Activated CD4-positive, alpha-beta T cell treated with anti-CD3 and anti-CD28 coated beads, Interleukin-2, amount 10 ng/mL, durations not matched to agents 24 days and 14 days (primary cell): Measurements from ENCODE around the gene NHERF1. TPM values are rescaled to one million over a fixed set of nuclear protein-coding genes. Genes with fewer than 3 reads are reported as not detected.

Experiments
- DNase-seq: peaks from one replicate; pipeline ENCODE4 v3.0.0; 2022
- H3K27ac Mint-ChIP-seq: one replicate; pipeline ENCODE4 v1.8.0; 2022; ENCODE audit warnings: mild to moderate bottlenecking, mixed read lengths
- H3K27me3 Mint-ChIP-seq: one replicate; pipeline ENCODE4 v1.8.0; 2022; ENCODE audit warnings: mixed read lengths
- H3K36me3 Mint-ChIP-seq: one replicate; pipeline ENCODE4 v1.8.0; 2022; ENCODE audit warnings: low read depth, mild to moderate bottlenecking, mixed read lengths
- H3K4me1 Mint-ChIP-seq: one replicate; pipeline ENCODE4 v1.8.0; 2021; ENCODE audit warnings: mixed read lengths
- H3K4me3 Mint-ChIP-seq: one replicate; pipeline ENCODE4 v1.8.0; 2022; ENCODE audit warnings: mild to moderate bottlenecking, moderate library complexity, mixed read lengths
- H3K9me3 Mint-ChIP-seq: one replicate; pipeline ENCODE4 v1.8.0; 2021; ENCODE audit warnings: mixed read lengths
- intact Hi-C: fragments of 100-400 bp; cut with micrococcal nuclease; formaldehyde crosslinking; loops from one replicate; pipeline ENCODE4 v1.15.1; 2023
- total RNA-seq: library from RNA; stranded (reverse); gene quantifications from 2 replicates; pipeline ENCODE4 v1.2.3, GENCODE V29; 2022

Gene NHERF1
- total RNA-seq, 1 donor from 2014 or later = 134 TPM

DNA sequence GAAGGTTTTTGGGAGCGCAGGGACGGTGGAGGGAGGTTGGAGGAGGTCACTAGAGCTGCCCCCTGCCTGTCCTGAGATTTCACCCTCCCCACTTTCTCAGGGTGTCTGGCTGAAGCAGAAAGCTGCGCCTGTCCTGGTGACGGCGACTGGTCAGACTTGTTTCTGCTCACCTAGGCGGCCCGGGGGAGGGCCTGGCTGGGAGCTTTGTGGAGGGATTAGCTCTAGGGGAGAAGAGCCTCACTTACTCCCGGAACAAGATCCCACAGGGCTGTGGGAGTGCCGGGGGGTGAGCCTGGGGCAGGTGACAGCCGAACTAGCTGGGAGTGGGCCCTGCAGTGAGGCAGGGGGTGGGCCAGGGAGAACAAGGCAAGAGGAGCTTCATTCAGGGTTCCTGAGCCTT, 11.5 kb downstream of the NHERF1 start:
- Mint-ChIP-seq H3K4me1 (peaks cover 52% of the 10 kb centered on the region), H3K9me3 (no peaks in the 10 kb centered on the region), H3K36me3 (peaks cover under 1% of the 10 kb centered on the region), H3K4me3 (peak overlapping the region; percentile 74), H3K27ac (peak overlapping the region; percentile 78), H3K27me3 (no peaks in the 10 kb centered on the region)
- intact Hi-C loops = loop anchor here (1.0 to 2.0 kb wide), 2 partner anchors 9 to 17 kb away; no protein-coding TSS in a partner anchor
- no peak for DNase-seq

- intact Hi-C loops = no loop called here
- Mint-ChIP-seq H3K36me3 (peaks cover 2% of the 10 kb centered on the region), H3K4me1 (peaks cover 47% of the 10 kb centered on the region)
Measured at GRCh38 chr17:74760404-74761105, 12.1 kb downstream of the NHERF1 start.

DNA sequence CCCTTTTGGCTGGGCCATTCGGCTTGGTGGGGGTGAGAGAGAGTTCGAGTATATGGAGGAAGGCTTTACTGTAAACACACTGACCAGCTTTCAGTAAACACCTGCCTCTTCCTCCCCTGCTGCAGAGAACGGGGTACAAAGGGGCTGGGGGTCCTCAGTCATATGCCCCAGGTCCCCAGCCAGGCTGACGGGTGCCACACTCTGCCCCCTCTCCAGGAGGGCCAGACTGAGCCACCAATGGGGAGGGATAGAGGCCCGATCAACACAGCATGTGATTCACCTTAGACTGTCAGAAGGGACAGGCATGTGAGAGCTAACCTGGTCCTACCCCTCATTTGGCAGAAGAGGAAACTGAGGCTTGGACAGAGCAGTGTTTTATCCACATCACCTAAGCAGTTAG, 13.0 kb downstream of the NHERF1 start:
- H3K27ac Mint-ChIP-seq = no peak overlapping the region
- no peak for DNase-seq
- no peak overlapping the region for H3K4me3 Mint-ChIP-seq
- intact Hi-C loops = no loop called here
- H3K36me3 Mint-ChIP-seq = peaks cover 4% of the 10 kb centered on the region
- H3K9me3 Mint-ChIP-seq = no peaks in the 10 kb centered on the region
- no peaks in the 10 kb centered on the region for H3K27me3 Mint-ChIP-seq
- peaks cover 46% of the 10 kb centered on the region for H3K4me1 Mint-ChIP-seq

More at GRCh38 chr17:74760404-74761105, 12.1 kb downstream of the NHERF1 start:
- Mint-ChIP-seq H3K27me3 (no peaks in the 10 kb centered on the region), H3K9me3 (no peaks in the 10 kb centered on the region), H3K4me3 (no peak overlapping the region), H3K27ac (peak overlapping the region; percentile 48)
- no peak for DNase-seq

DNA sequence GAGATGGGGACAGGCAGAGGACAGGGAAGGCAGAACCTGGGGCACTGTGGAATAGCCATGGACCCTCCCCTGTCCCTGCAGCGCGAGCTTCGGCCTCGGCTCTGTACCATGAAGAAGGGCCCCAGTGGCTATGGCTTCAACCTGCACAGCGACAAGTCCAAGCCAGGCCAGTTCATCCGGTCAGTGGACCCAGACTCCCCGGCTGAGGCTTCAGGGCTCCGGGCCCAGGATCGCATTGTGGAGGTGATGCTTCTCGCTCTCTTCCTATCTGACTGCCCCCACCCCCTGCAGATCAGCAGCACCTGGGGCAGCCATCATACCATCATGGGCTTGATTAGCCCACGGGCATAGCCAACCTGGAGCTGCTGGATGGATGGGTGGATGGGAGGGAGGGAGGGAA, 13.5 kb downstream of the NHERF1 start:
- no peak overlapping the region for H3K4me3 Mint-ChIP-seq
- H3K27ac Mint-ChIP-seq = no peak overlapping the region
- H3K9me3 Mint-ChIP-seq = no peaks in the 10 kb centered on the region
- peaks cover 43% of the 10 kb centered on the region for H3K4me1 Mint-ChIP-seq
- DNase-seq = no peak
- H3K36me3 Mint-ChIP-seq = peaks cover 7% of the 10 kb centered on the region
- no peaks in the 10 kb centered on the region for H3K27me3 Mint-ChIP-seq
- intact Hi-C loops = no loop called here

DNA sequence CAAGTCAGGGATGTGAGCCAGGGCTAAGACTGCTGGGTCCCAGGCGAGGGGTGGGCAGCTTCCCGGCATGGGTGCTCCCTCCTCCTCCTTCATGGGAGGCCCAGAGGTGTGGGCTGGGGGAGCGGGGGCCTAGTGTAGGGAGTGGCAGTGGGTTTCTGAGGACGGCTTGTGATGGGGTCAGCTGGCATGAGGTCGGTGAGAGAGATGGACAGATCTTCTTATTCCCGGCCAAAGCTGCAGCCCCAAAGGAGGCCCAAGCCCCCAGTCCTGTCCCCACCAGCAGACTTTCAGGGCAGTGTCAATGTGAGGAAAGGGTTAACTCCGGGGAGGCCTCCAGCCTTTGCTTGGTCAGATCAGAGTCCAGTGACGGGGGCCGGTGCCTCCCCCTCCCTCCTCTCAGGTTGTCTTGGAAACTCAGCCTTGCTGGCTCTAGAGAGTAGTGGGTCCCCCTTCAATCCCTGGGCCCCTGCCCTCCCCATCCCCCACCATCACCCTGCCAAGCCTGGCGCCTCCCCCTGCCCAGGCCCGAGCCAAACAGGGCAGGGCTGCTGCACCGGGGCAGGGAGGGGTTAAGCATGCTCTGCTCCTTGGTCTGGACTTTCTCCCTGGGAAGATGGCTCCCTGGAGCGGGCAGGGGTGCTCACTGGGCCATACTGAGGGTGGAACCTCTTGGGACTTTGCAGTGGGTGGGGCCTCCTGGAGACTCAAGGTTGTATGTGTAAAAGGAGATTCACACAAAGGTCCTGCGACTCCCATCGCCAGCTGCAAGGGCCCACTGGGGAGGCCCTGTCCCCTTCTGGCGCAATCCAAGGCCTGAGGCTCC, 15.3 kb downstream of the NHERF1 start:
- no peak overlapping the region for H3K4me3 Mint-ChIP-seq
- peaks cover 15% of the 10 kb centered on the region for H3K36me3 Mint-ChIP-seq
- DNase-seq = no peak
- no peaks in the 10 kb centered on the region for H3K27me3 Mint-ChIP-seq
- peaks cover 30% of the 10 kb centered on the region for H3K4me1 Mint-ChIP-seq
- H3K9me3 Mint-ChIP-seq = no peaks in the 10 kb centered on the region
- intact Hi-C loops = no loop called here
- no peak overlapping the region for H3K27ac Mint-ChIP-seq

GRCh38 chr17:74764751-74765286, 16.4 kb downstream of the NHERF1 start:
- Mint-ChIP-seq H3K27ac (peak overlapping the region; percentile 29), H3K9me3 (no peaks in the 10 kb centered on the region), H3K36me3 (peaks cover 18% of the 10 kb centered on the region), H3K27me3 (no peaks in the 10 kb centered on the region), H3K4me3 (no peak overlapping the region), H3K4me1 (peaks cover 20% of the 10 kb centered on the region)
- intact Hi-C loops = no loop called here
- no peak for DNase-seq

GRCh38 chr17:74766413-74766812, 18.0 kb downstream of the NHERF1 start:
- Mint-ChIP-seq H3K9me3 (no peaks in the 10 kb centered on the region), H3K4me3 (no peak overlapping the region), H3K4me1 (peaks cover 17% of the 10 kb centered on the region), H3K27me3 (no peaks in the 10 kb centered on the region), H3K27ac (no peak overlapping the region), H3K36me3 (peaks cover 24% of the 10 kb centered on the region)
- intact Hi-C loops = no loop called here
- no peak for DNase-seq

DNA sequence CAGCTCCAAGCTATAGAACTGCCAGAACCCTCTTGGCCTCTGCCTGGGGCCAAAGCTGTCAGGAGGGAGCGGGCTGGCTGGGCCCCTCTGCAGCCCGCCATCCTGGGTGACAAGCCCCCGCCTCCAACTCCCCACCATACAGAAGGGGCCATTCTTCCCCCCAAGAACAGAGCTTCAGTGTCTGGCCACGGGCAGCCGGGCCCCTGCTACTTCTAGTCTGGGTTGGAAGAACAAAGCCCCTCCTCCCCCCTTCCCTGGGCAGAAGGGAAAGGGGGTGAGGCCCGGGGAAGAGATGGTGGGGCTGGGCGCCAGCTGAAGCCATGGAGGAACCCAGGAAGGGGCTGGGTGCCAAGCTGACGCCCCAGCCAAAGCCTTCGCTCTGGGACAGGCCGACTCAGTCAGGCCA, 18.7 kb downstream of the NHERF1 start:
- no peaks in the 10 kb centered on the region for H3K9me3 Mint-ChIP-seq
- peak overlapping the region; percentile 20 for H3K27ac Mint-ChIP-seq
- DNase-seq = no peak
- H3K27me3 Mint-ChIP-seq = no peaks in the 10 kb centered on the region
- peaks cover 17% of the 10 kb centered on the region for H3K4me1 Mint-ChIP-seq
- no peak overlapping the region for H3K4me3 Mint-ChIP-seq
- H3K36me3 Mint-ChIP-seq = peaks cover 30% of the 10 kb centered on the region
- intact Hi-C loops = no loop called here

- Mint-ChIP-seq H3K36me3 (peaks cover 40% of the 10 kb centered on the region), H3K27ac (peak overlapping the region; percentile 76)
Measured at GRCh38 chr17:74768069-74768762, 19.8 kb downstream of the NHERF1 start.

GRCh38 chr17:74768763-74769114, 20.3 kb downstream of the NHERF1 start:
- Mint-ChIP-seq H3K27ac (peak overlapping the region; percentile 76), H3K27me3 (no peaks in the 10 kb centered on the region), H3K36me3 (peaks cover 43% of the 10 kb centered on the region), H3K4me1 (peaks cover 14% of the 10 kb centered on the region), H3K4me3 (no peak overlapping the region), H3K9me3 (no peaks in the 10 kb centered on the region)
- intact Hi-C loops = no loop called here
- no peak for DNase-seq

More at GRCh38 chr17:74768069-74768762, 19.8 kb downstream of the NHERF1 start:
- H3K4me1 Mint-ChIP-seq = peaks cover 13% of the 10 kb centered on the region
- intact Hi-C loops = no loop called here
- H3K4me3 Mint-ChIP-seq = no peak overlapping the region
- H3K9me3 Mint-ChIP-seq = no peaks in the 10 kb centered on the region
- DNase-seq = no peak
- H3K27me3 Mint-ChIP-seq = no peaks in the 10 kb centered on the region

- Mint-ChIP-seq H3K36me3 (peaks cover 48% of the 10 kb centered on the region), H3K4me1 (peaks cover 18% of the 10 kb centered on the region), H3K4me3 (no peak overlapping the region), H3K27ac (no peak overlapping the region), H3K9me3 (no peaks in the 10 kb centered on the region), H3K27me3 (no peaks in the 10 kb centered on the region)
- intact Hi-C loops = no loop called here
- DNase-seq = no peak
Measured at GRCh38 chr17:74769266-74769855, 20.9 kb downstream of the NHERF1 start.

GRCh38 chr17:74769856-74770497, 21.5 kb downstream of the NHERF1 start:
- H3K27me3 Mint-ChIP-seq = no peaks in the 10 kb centered on the region
- H3K4me3 Mint-ChIP-seq = no peak overlapping the region
- H3K27ac Mint-ChIP-seq = peak overlapping the region; percentile 3
- intact Hi-C loops = loop anchor here (1.0 kb wide), 2 partner anchors 26 to 113 kb away; no protein-coding TSS in a partner anchor
- no peaks in the 10 kb centered on the region for H3K9me3 Mint-ChIP-seq
- DNase-seq = no peak
- peaks cover 18% of the 10 kb centered on the region for H3K4me1 Mint-ChIP-seq
- H3K36me3 Mint-ChIP-seq = peaks cover 48% of the 10 kb centered on the region
